K562 (cell line): Measurements from ENCODE around the gene KRTAP4-12. TPM values are rescaled to one million over a fixed set of nuclear protein-coding genes. Genes with fewer than 3 reads are reported as not detected.

ENCODE experiments used
- ATAC-seq: fragments of 200-7000 bp; cut with Tn5 transposase; 3 replicates; pipeline ENCODE4 v1.9.1; 2020; ENCODE audit warnings: moderate library complexity
- BruUV-seq: library from RNA; stranded (reverse); fragments of 400-500 nt; replicated peaks from 2 replicates; lab custom pipeline; 2021; lab: Mats Ljungman, UMichigan
- CTCF ChIA-PET: fragments of 300-600 bp; formaldehyde crosslinking; extraction: SDS; loops from one replicate; lab custom pipeline; 2021; ENCODE audit warnings: low intra/inter-chr PET ratio; lab: Yijun Ruan, JAX
- POLR2A ChIA-PET: fragments of 300-600, 350-650 bp; sonication (Branson Sonifier 250); formaldehyde crosslinking; extraction: SDS; loops from one replicate; lab custom pipeline; 2021; ENCODE audit warnings: antibody characterized with exemption, inconsistent platforms; lab: Yijun Ruan, JAX
- DNase-seq, 4 experiments: peaks; one replicate each; pipeline versions ENCODE4 v3.0.0 to v3.0.0-alpha.2; 2011 to 2018; ENCODE audit warnings: low spot score in 3 of 4, mixed read lengths in 3 of 4; ENCODE audit errors: extremely low read depth in 1 of 4
- FAIRE-seq: peaks from 2 replicates; lab custom pipeline; 2011; peaks lifted over from hg19 to GRCh38; lab: Jason Lieb, UNC
- H2AFZ ChIP-seq: 2 replicates; pipeline ENCODE4 v1.6.0; 2011; ENCODE audit warnings: low read depth, low read length, control low read depth, inconsistent platforms
- H3K27ac ChIP-seq: fragments of 200-600 bp; 3 replicates; pipeline ENCODE4 v1.8.0; 2011; ENCODE audit warnings: low read depth, mild to moderate bottlenecking, control low read depth, inconsistent platforms, low read length, moderate library complexity, mixed read lengths; ENCODE audit errors: extremely low read depth
- H3K27me3 ChIP-seq, 2 experiments: fragments of 300-600 bp in 1 of 2; 2 replicates in 1 of 2; 3 replicates in 1 of 2; pipeline versions ENCODE4 v1.6.0 to v1.8.0; 2011; ENCODE audit warnings: inconsistent platforms in 2 of 2, low read length in 2 of 2, mild to moderate bottlenecking in 1 of 2, mixed read lengths in 1 of 2, moderate library complexity in 1 of 2; ENCODE audit not compliant: control insufficient read depth in 2 of 2, insufficient read depth in 2 of 2
- H3K36me3 ChIP-seq: fragments of 300-600 bp; 3 replicates; pipeline ENCODE4 v1.8.0; 2011; ENCODE audit warnings: mild to moderate bottlenecking, low read length, inconsistent platforms; ENCODE audit not compliant: control insufficient read depth, insufficient read depth
- H3K4me1 ChIP-seq, 2 experiments: fragments of 200-600 bp in 1 of 2; replicated peaks in 1 of 2; 2 replicates in 1 of 2; 3 replicates in 1 of 2; pipeline versions ENCODE4 v1.5.1 to v1.8.0; 2011; ENCODE audit warnings: inconsistent platforms in 2 of 2, low read length in 2 of 2, mild to moderate bottlenecking in 1 of 2, mixed read lengths in 1 of 2, moderate library complexity in 1 of 2; ENCODE audit not compliant: control insufficient read depth in 2 of 2, insufficient read depth in 2 of 2
- H3K4me2 ChIP-seq: 2 replicates; pipeline ENCODE4 v1.6.1; 2011; ENCODE audit warnings: low read length, control low read depth, inconsistent platforms, mixed read lengths; ENCODE audit not compliant: insufficient read depth
- H3K4me3 ChIP-seq: fragments of 200-600 bp; sonication (generic), shearing (Covaris generic); 2 replicates; pipeline ENCODE4 v1.5.1; 2016; ENCODE audit warnings: control low read depth, inconsistent platforms
- H3K79me2 ChIP-seq: fragments of 200-600 bp; 3 replicates; pipeline ENCODE4 v1.8.0; 2011; ENCODE audit warnings: low read length, inconsistent platforms; ENCODE audit not compliant: control insufficient read depth, insufficient read depth
- H3K9ac ChIP-seq, 2 experiments: 2 replicates each; pipeline versions ENCODE4 v1.6.0 to v1.6.1; 2011; ENCODE audit warnings: low read depth in 2 of 2, low read length in 2 of 2, control low read depth in 1 of 2, inconsistent platforms in 1 of 2, mild to moderate bottlenecking in 1 of 2, mixed read lengths in 1 of 2; ENCODE audit not compliant: insufficient read depth in 1 of 2
- H3K9me1 ChIP-seq: one replicate; pipeline ENCODE4 v1.6.0; 2011; ENCODE audit warnings: inconsistent platforms, mild to moderate bottlenecking, low read length, moderate library complexity; ENCODE audit not compliant: control insufficient read depth, insufficient read depth
- H3K9me3 ChIP-seq: replicated peaks from 2 replicates; pipeline ENCODE4 v1.5.1; 2011; ENCODE audit warnings: low read depth, low read length, inconsistent platforms; ENCODE audit not compliant: control insufficient read depth, insufficient read depth
- H4K20me1 ChIP-seq: replicated peaks from 2 replicates; pipeline ENCODE4 v1.6.1; 2011; ENCODE audit warnings: low read length, inconsistent platforms, mixed read lengths; ENCODE audit not compliant: control insufficient read depth, insufficient read depth
- CBX1 ChIP-seq: sonication (generic); IDR thresholded peaks from 2 replicates; pipeline ENCODE4 v1.6.1; 2016; ENCODE audit warnings: antibody characterized with exemption, low read depth, mild to moderate bottlenecking
- CHD7 ChIP-seq: fragments of 200-600 bp; sonication (generic); IDR thresholded peaks from one replicate; pipeline ENCODE4 v1.6.1; 2012; ENCODE audit warnings: mild to moderate bottlenecking, low read depth, low read length, inconsistent platforms
- GABPB1 ChIP-seq: sonication (generic); formaldehyde crosslinking; IDR thresholded peaks from 2 replicates; pipeline ENCODE4 v1.8.0; 2022; ENCODE audit warnings: mild to moderate bottlenecking, missing genetic modification reagents
- KHSRP ChIP-seq: fragments of 450-650 bp; IDR thresholded peaks from 2 replicates; pipeline ENCODE4 v1.6.1; 2017
- MEF2A ChIP-seq: IDR thresholded peaks from 2 replicates; pipeline ENCODE4 v1.6.1; 2011; ENCODE audit warnings: low read depth, mild to moderate bottlenecking, low read length, moderate library complexity; ENCODE audit not compliant: control insufficient read depth
- SAP30 ChIP-seq: fragments of 200-600 bp; sonication (generic); IDR thresholded peaks from 2 replicates; pipeline ENCODE4 v1.6.1; 2012; ENCODE audit warnings: borderline replicate concordance, low read depth, mild to moderate bottlenecking, moderate library complexity, low read length, control low read depth, inconsistent platforms; ENCODE audit not compliant: insufficient read depth, poor library complexity, severe bottlenecking
- SIN3A ChIP-seq, 2 experiments: fragments of 150-350 bp in 1 of 2; IDR thresholded peaks; 2 replicates each; pipeline ENCODE4 v1.6.1; 2011 to 2016; ENCODE audit warnings: borderline replicate concordance in 2 of 2, low read depth in 2 of 2, low read length in 2 of 2, mild to moderate bottlenecking in 2 of 2, moderate library complexity in 2 of 2; ENCODE audit not compliant: control insufficient read depth in 1 of 2
- ZKSCAN3 ChIP-seq: fragments of 250-450 bp; sonication (Bioruptor Pico); IDR thresholded peaks from 2 replicates; pipeline ENCODE4 v1.4.0; 2020
- ZNF586 ChIP-seq: fragments of 450-650 bp; formaldehyde crosslinking; conservative IDR thresholded peaks from 2 replicates; pipeline ENCODE4 v1.4.0; 2020; ENCODE audit warnings: mild to moderate bottlenecking, moderate library complexity
- WGBS: fragments of 100-300 bp; shearing (Covaris generic); methylation state at CpG from one replicate; pipeline ENCODE4 v1.1.6; 2016; ENCODE audit warnings: low coverage, mixed read lengths; ENCODE audit not compliant: insufficient coverage; ENCODE audit errors: missing lambda C conversion rate; 5-methylcytosine and 5-hydroxymethylcytosine counted together
- in situ Hi-C: fragments of 300-500 bp; cut with MboI; formaldehyde crosslinking; loops from 4 replicates; pipeline ENCODE4 v1.15.0; 2018; ENCODE audit warnings: inconsistent platforms, mixed read lengths
- intact Hi-C: fragments of 100-400 bp; cut with micrococcal nuclease; formaldehyde crosslinking; loops from 2 replicates; pipeline ENCODE4 v1.14.2; 2022
- polyA plus RNA-seq, 8 experiments: library from polyadenylated mRNA; depleted of rRNA in 4 of 8; stranded (reverse) in 5 of 8; unstranded in 3 of 8; fragments of >200 nt; fragmentation: Nextera tagmentation in 2 of 8; fragmentation: Illumina TruSeq in 1 of 8; extraction: Ambion mirVana in 2 of 8; extraction: Trizol in 1 of 8; gene quantifications; 2 replicates each; pipeline versions ENCODE4 v1.2.1 to v1.2.3, GENCODE V29; 2011 to 2014; ENCODE audit warnings: inconsistent platforms in 1 of 8, missing spikeins in 1 of 8
- total RNA-seq, 7 experiments: library from RNA; depleted of rRNA in 6 of 7; stranded (reverse); fragments of >200 nt in 6 of 7; fragmentation: Illumina TruSeq in 2 of 7; extraction: Trizol in 2 of 7; gene quantifications; 2 replicates each; pipeline versions ENCODE4 v1.2.1 to v1.2.3, GENCODE V29; 2011 to 2021; ENCODE audit warnings: low replicate concordance in 1 of 7

The KRTAP4-12 gene
- total and polyA plus RNA-seq, 9 of the 15 experiments (the other 6 are each of a cell fraction or from before 2014, with no cell fraction given): not detected

DNA sequence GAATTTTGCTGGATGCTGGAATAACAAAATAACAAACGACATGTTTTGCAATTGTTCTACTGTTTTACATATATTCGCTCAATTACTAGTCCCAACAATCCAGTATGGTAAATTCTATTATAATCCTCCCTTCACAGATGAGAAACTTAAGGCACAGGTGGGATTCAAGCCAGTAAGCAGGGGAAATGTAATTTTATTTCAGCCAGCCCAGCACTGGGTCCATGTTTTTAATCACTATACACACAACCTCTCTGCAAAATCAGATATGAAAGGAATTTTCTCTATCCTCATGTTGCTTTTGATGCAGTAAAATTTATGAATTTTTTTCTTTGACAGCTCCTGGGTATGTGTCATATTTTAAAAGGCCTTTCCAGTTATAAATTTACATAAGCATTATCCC is 21.3 kb upstream of the KRTAP4-12 start:
- no peak overlapping the region for H3K4me2 ChIP-seq
- H3K79me2 ChIP-seq: no peaks in the 10 kb centered on the region
- H3K4me3 ChIP-seq: no peak overlapping the region
- H3K9me1 ChIP-seq: no peaks in the 10 kb centered on the region
- CTCF ChIA-PET: no interaction called here
- no peak for DNase-seq
- FAIRE-seq: no peak
- BruUV-seq: no TSS peak
- no peak overlapping the region for H3K27ac ChIP-seq
- no peaks in the 10 kb centered on the region for H3K27me3 ChIP-seq
- H2AFZ ChIP-seq: no peak overlapping the region
- H3K4me1 ChIP-seq: no peaks in the 10 kb centered on the region
- no peak for ATAC-seq
- no peaks in the 10 kb centered on the region for H4K20me1 ChIP-seq
- no peaks in the 10 kb centered on the region for H3K36me3 ChIP-seq
- no peak overlapping the region for H3K9ac ChIP-seq
- no peak for TF ChIP-seq MEF2A
- TF ChIP-seq KHSRP: no peak
- TF ChIP-seq CBX1: no peak
- TF ChIP-seq SIN3A (IDR thresholded peaks at IDR 0.05; ENCODE audit: borderline replicate concordance in 2 of 2, control insufficient read depth in 1 of 2, low read depth in 2 of 2, low read length in 2 of 2): no peak
- TF ChIP-seq SAP30: no peak
- no peak for TF ChIP-seq GABPB1 (CRISPR knock-in tag)
- TF ChIP-seq ZNF586 (CRISPR knock-in tag): no peak
- TF ChIP-seq ZKSCAN3 (CRISPR knock-in tag): no peak
- TF ChIP-seq CHD7: no peak
- 0% methylated on average over 2 of the region's 2 CpGs for WGBS
- POLR2A ChIA-PET: no interaction called here
- intact Hi-C loops: no loop called here
- no peaks in the 10 kb centered on the region for H3K9me3 ChIP-seq
- in situ Hi-C loops: no loop called here
